IMR-90 (cell line): ENCODE results near the gene C6orf120. TPM values are rescaled to one million over a fixed set of nuclear protein-coding genes. Genes with fewer than 3 reads are reported as not detected.

Source experiments
- ATAC-seq: fragments of 200-7000 bp; cut with Tn5 transposase; 2 replicates; pipeline ENCODE4 v1.9.1; 2020; ENCODE audit warnings: low read depth, mild to moderate bottlenecking, moderate library complexity
- Bru-seq: library from RNA; stranded (reverse); fragments of 400-500 nt; gene quantifications from one replicate; lab custom pipeline; 2021; lab: Mats Ljungman, UMichigan
- BruChase-seq, 2 experiments: library from RNA; stranded (reverse); fragments of 400-500 nt; gene quantifications; one replicate each; lab custom pipeline; 2021; lab: Mats Ljungman, UMichigan
- BruUV-seq: library from RNA; stranded (reverse); fragments of 400-500 nt; replicated peaks from 2 replicates; lab custom pipeline; 2021; lab: Mats Ljungman, UMichigan
- CTCF ChIA-PET: fragments of 300-600 bp; formaldehyde crosslinking; extraction: SDS; loops from one replicate; lab custom pipeline; 2021; ENCODE audit warnings: antibody characterized with exemption; lab: Yijun Ruan, JAX
- POLR2A ChIA-PET: fragments of 300-600 bp; sonication (Branson Sonifier 250); formaldehyde crosslinking; loops from one replicate; lab custom pipeline; 2022; ENCODE audit warnings: antibody characterized with exemption; ENCODE audit not compliant: unreplicated experiment; lab: Charles Lee
- DNase-seq: peaks from one replicate; pipeline ENCODE4 v3.0.0; 2013
- H2AFZ ChIP-seq: replicated peaks from 2 replicates; pipeline ENCODE3; 2013; ENCODE audit warnings: low read length, mild to moderate bottlenecking; ENCODE audit not compliant: poor library complexity
- H2AK5ac ChIP-seq: 2 replicates; pipeline ENCODE4 v1.6.1; 2013; ENCODE audit warnings: low read depth, low read length, inconsistent platforms
- H2AK9ac ChIP-seq: replicated peaks from 2 replicates; pipeline ENCODE3; 2013; ENCODE audit warnings: mild to moderate bottlenecking, low read depth, low read length, moderate library complexity; ENCODE audit not compliant: poor library complexity
- H2BK120ac ChIP-seq: 2 replicates; pipeline ENCODE4 v1.6.1; 2013; ENCODE audit warnings: low read depth, low read length, inconsistent platforms
- H2BK15ac ChIP-seq: 3 replicates; pipeline ENCODE4 v1.6.1; 2013; ENCODE audit warnings: low read depth, low read length, inconsistent platforms
- H2BK20ac ChIP-seq: 2 replicates; pipeline ENCODE4 v1.6.1; 2013; ENCODE audit warnings: low read depth, mild to moderate bottlenecking, inconsistent platforms, low read length, moderate library complexity
- H2BK5ac ChIP-seq: 2 replicates; pipeline ENCODE4 v1.6.1; 2013; ENCODE audit warnings: mild to moderate bottlenecking, low read depth, low read length, inconsistent platforms; ENCODE audit not compliant: poor library complexity, severe bottlenecking
- H3K14ac ChIP-seq: replicated peaks from 2 replicates; pipeline ENCODE4 v1.6.1; 2013; ENCODE audit warnings: low read depth, low read length, inconsistent platforms
- H3K18ac ChIP-seq: 2 replicates; pipeline ENCODE4 v1.6.1; 2013; ENCODE audit warnings: low read depth, low read length, control low read depth
- H3K23ac ChIP-seq: 2 replicates; pipeline ENCODE4 v1.6.1; 2013; ENCODE audit warnings: low read depth, low read length, inconsistent platforms
- H3K27ac ChIP-seq: 2 replicates; pipeline ENCODE4 v1.5.1; 2013; ENCODE audit warnings: mild to moderate bottlenecking, control low read depth, low read length; ENCODE audit not compliant: insufficient read depth
- H3K27me3 ChIP-seq: 2 replicates; pipeline ENCODE4 v1.6.1; 2013; ENCODE audit warnings: low read length; ENCODE audit not compliant: control insufficient read depth, insufficient read depth
- H3K36me3 ChIP-seq: 2 replicates; pipeline ENCODE4 v1.6.1; 2013; ENCODE audit warnings: low read length, mixed read lengths; ENCODE audit not compliant: control insufficient read depth, insufficient read depth
- H3K4ac ChIP-seq: 2 replicates; pipeline ENCODE4 v1.6.1; 2013; ENCODE audit warnings: low read depth, low read length, inconsistent platforms
- H3K4me1 ChIP-seq: 2 replicates; pipeline ENCODE4 v1.6.1; 2013; ENCODE audit warnings: low read length, mixed read lengths; ENCODE audit not compliant: control insufficient read depth, insufficient read depth
- H3K4me2 ChIP-seq: 2 replicates; pipeline ENCODE4 v1.6.1; 2013; ENCODE audit warnings: low read depth, mild to moderate bottlenecking, control low read depth, low read length, moderate library complexity
- H3K4me3 ChIP-seq: 2 replicates; pipeline ENCODE4 v1.5.1; 2013; ENCODE audit warnings: low read depth, mild to moderate bottlenecking, control low read depth, low read length, moderate library complexity; ENCODE audit not compliant: insufficient read depth
- H3K56ac ChIP-seq: 2 replicates; pipeline ENCODE4 v1.6.1; 2013; ENCODE audit warnings: low read length, inconsistent platforms; ENCODE audit not compliant: insufficient read depth; ENCODE audit errors: extremely low read depth
- H3K79me1 ChIP-seq, 2 experiments: 2 replicates each; pipeline ENCODE4 v1.6.1; 2013; ENCODE audit warnings: low read length in 2 of 2, inconsistent platforms in 1 of 2, low read depth in 1 of 2
- H3K9ac ChIP-seq: 2 replicates; pipeline ENCODE4 v1.6.1; 2013; ENCODE audit warnings: low read depth, low read length, control low read depth
- H3K9me1 ChIP-seq: 2 replicates; pipeline ENCODE4 v1.6.1; 2013; ENCODE audit warnings: low read length, inconsistent platforms; ENCODE audit not compliant: insufficient read depth
- H3K9me3 ChIP-seq: 2 replicates; pipeline ENCODE4 v1.6.1; 2013; ENCODE audit warnings: low read length; ENCODE audit not compliant: control insufficient read depth, insufficient read depth
- H4K20me1 ChIP-seq: 2 replicates; pipeline ENCODE4 v1.6.1; 2013; ENCODE audit warnings: low read length, inconsistent platforms; ENCODE audit not compliant: insufficient read depth
- H4K5ac ChIP-seq: 2 replicates; pipeline ENCODE4 v1.6.1; 2013; ENCODE audit warnings: mild to moderate bottlenecking, low read depth, low read length, control low read depth
- H4K8ac ChIP-seq, 2 experiments: 2 replicates each; pipeline ENCODE4 v1.6.1; 2013; ENCODE audit warnings: low read depth in 2 of 2, low read length in 2 of 2, control low read depth in 1 of 2, inconsistent platforms in 1 of 2
- H4K91ac ChIP-seq: 2 replicates; pipeline ENCODE4 v1.6.1; 2013; ENCODE audit warnings: low read depth, low read length, inconsistent platforms; ENCODE audit not compliant: insufficient read depth
- BHLHE40 ChIP-seq: fragments of 150-350 bp; IDR thresholded peaks from 2 replicates; pipeline ENCODE4 v1.6.1; 2016; ENCODE audit warnings: mild to moderate bottlenecking, low read depth, low read length
- CEBPB ChIP-seq: IDR thresholded peaks from 2 replicates; pipeline ENCODE4 v1.6.1; 2012; ENCODE audit warnings: low read depth, low read length, improper control_type of control experiment
- CHD1 ChIP-seq: IDR thresholded peaks from 2 replicates; pipeline ENCODE4 v1.6.1; 2012; ENCODE audit warnings: low read depth, low read length, improper control_type of control experiment
- MAFK ChIP-seq: IDR thresholded peaks from 2 replicates; pipeline ENCODE4 v1.6.1; 2012; ENCODE audit warnings: low read depth, low read length, improper control_type of control experiment
- MAZ ChIP-seq: IDR thresholded peaks from 2 replicates; pipeline ENCODE4 v1.6.1; 2012; ENCODE audit warnings: low read depth, mild to moderate bottlenecking, low read length, improper control_type of control experiment, moderate library complexity, borderline replicate concordance
- MXI1 ChIP-seq: IDR thresholded peaks from 2 replicates; pipeline ENCODE4 v1.6.1; 2012; ENCODE audit warnings: low read depth, mild to moderate bottlenecking, low read length, moderate library complexity, borderline replicate concordance
- POLR2A ChIP-seq: IDR thresholded peaks from 2 replicates; pipeline ENCODE4 v1.6.1; 2012; ENCODE audit warnings: mild to moderate bottlenecking, low read depth, low read length
- RFX5 ChIP-seq: IDR thresholded peaks from 2 replicates; pipeline ENCODE4 v1.8.0; 2012; ENCODE audit warnings: low read depth, mild to moderate bottlenecking, low read length, moderate library complexity
- USF2 ChIP-seq: fragments of 150-350 bp; IDR thresholded peaks from 2 replicates; pipeline ENCODE4 v1.6.1; 2017; ENCODE audit warnings: mild to moderate bottlenecking, antibody characterized with exemption, low read length, low read depth
- WGBS, 2 experiments: methylation state at CpG; one replicate each; pipeline versions ENCODE4 v1.1.5 to v1.1.7; 2013; ENCODE audit warnings: missing lambda C conversion rate in 2 of 2; ENCODE audit not compliant: insufficient read length in 1 of 2; ENCODE audit errors: extremely low coverage in 2 of 2; 5-methylcytosine and 5-hydroxymethylcytosine counted together
- dilution Hi-C: fragments of 300-500 bp; cut with HindIII; formaldehyde crosslinking; loops from one replicate; pipeline ENCODE4 v1.14.3; 2018; ENCODE audit warnings: low sequenced_read_pairs; ENCODE audit not compliant: unreplicated experiment
- in situ Hi-C: fragments of 300-500 bp; cut with MboI; formaldehyde crosslinking; loops from 3 replicates; pipeline ENCODE4 v1.14.3; 2019; ENCODE audit warnings: low sequenced_read_pairs, inconsistent platforms, mixed read lengths
- intact Hi-C: fragments of 100-400 bp; cut with micrococcal nuclease; formaldehyde crosslinking; loops from 2 replicates; pipeline ENCODE4 v1.10.0; 2022
- long read RNA-seq: library from polyadenylated mRNA; unstranded; transcript quantifications from one replicate; pipeline ENCODE4 v2.0.0, GENCODE V29; 2021; ENCODE audit not compliant: unreplicated experiment
- polyA plus RNA-seq, 3 experiments: library from polyadenylated mRNA; depleted of rRNA; stranded (reverse); fragments of >200 nt; gene quantifications; 2 replicates each; pipeline ENCODE4 v1.2.3, GENCODE V29; 2012; ENCODE audit warnings: low replicate concordance in 1 of 3
- total RNA-seq: library from RNA; depleted of rRNA; stranded (reverse); fragments of >200 nt; gene quantifications from 2 replicates; pipeline ENCODE4 v1.2.3, GENCODE V29; 2012; rRNA removed
- TF ChIP-seq, protein P1 (sequence below): conservative IDR thresholded peaks from 2 replicates; pipeline ENCODE4 v1.5.1; 2012; ENCODE audit warnings: mild to moderate bottlenecking, low read depth, low read length, improper control_type of control experiment

Gene C6orf120
- total RNA-seq (26.7 and 44.2 TPM in 2 replicates), polyA plus RNA-seq (2012; rRNA removed) (19.7 and 21.4 TPM in 2 replicates), Bru-seq, nascent RNA (percentile 73 among the genes with signal in this experiment), BruChase-seq, experiment 1, labeled RNA remaining after a 6-hour chase (percentile 98 among the genes with signal in this experiment), BruChase-seq, experiment 2, labeled RNA remaining after a 2-hour chase (percentile 95 among the genes with signal in this experiment)
- polyA plus RNA-seq (2012; cell fraction: cytosol; rRNA removed): 11.0 and 13.3 TPM in 2 replicates
- 5.3 and 6.7 TPM in 2 replicates for polyA plus RNA-seq (2012; cell fraction: nucleus; rRNA removed; ENCODE audit: low replicate concordance)
- long read RNA-seq, transcript C6orf120-201 (1 exons, 2,667 nt): major isoform, 137 of 139 reads
- long read RNA-seq, partial matches to known transcripts: 0 of 139 reads
- long read RNA-seq, other reads (novel, unspliced or antisense): 2 of 139 reads

- intact Hi-C loops: loop anchor here (2.0 to 5.0 kb wide), 4 partner anchors 47 to 807 kb away; partner anchors contain the start of gene THBS2
Observed at GRCh38 chr6:169701954-169702839, at the start of gene C6orf120, which contains the start of gene WDR27. Gene C6orf120, plus strand, starts transcription at chr6:169702126. Its CDS starts 334 bp downstream, at chr6:169702460. Gene WDR27, minus strand, starts transcription at chr6:169702029. Its CDS starts 13,024 bp downstream, at chr6:169689005.

More at GRCh38 chr6:169701954-169702839, at the start of gene C6orf120, which contains the start of gene WDR27:
- H3K14ac ChIP-seq: peak within 1 kb of the TSS; percentile 71
- H3K9me1 ChIP-seq: peaks cover 9% of the 10 kb centered on the region; the same call in 1 of the 2 replicates
- H2AFZ ChIP-seq: peak within 1 kb of the TSS; percentile 96
- peak within 1 kb of the TSS; percentile 70 for H4K91ac ChIP-seq
- H3K79me1 ChIP-seq: peaks cover 26 to 56% of the 10 kb centered on the region in 2 experiments
- DNase-seq (peak; percentile 95), ATAC-seq (peak; percentile 93)
- no TSS peak for BruUV-seq
- peak within 1 kb of the TSS; percentile 82 for H3K9ac ChIP-seq
- H3K36me3 ChIP-seq: peaks cover 7% of the 10 kb centered on the region
- dilution Hi-C loops (no loop called here), in situ Hi-C loops (no loop called here)
- H2BK120ac ChIP-seq: peak within 1 kb of the TSS; percentile 43; the same call in 1 of the 2 replicates
- CTCF ChIA-PET: interaction anchor here (1.0 kb wide), 1 partner anchor 16 kb away, joined by 3 read pairs; no protein-coding TSS in a partner anchor
- peak within 1 kb of the TSS; percentile 97 for H2AK9ac ChIP-seq
- H2BK15ac ChIP-seq: no peak within 1 kb of the TSS
- WGBS, 2 experiments: 0% methylated on average over 42 of the region's 92 CpGs; no CpG with 5 or more reads in 1 of the 2 experiments
- peak within 1 kb of the TSS; percentile 85 for H2BK5ac ChIP-seq
- peak within 1 kb of the TSS; percentile 93 for H3K4me2 ChIP-seq
- H3K4me1 ChIP-seq: peaks cover 9% of the 10 kb centered on the region
- no peaks in the 10 kb centered on the region for H3K27me3 ChIP-seq
- H4K8ac ChIP-seq: peak within 1 kb of the TSS; percentile 69 to 92
- peak within 1 kb of the TSS; percentile 16; the same call in 1 of the 2 replicates for H3K18ac ChIP-seq
- peak within 1 kb of the TSS; percentile 55 for H4K5ac ChIP-seq
- H3K9me3 ChIP-seq: no peaks in the 10 kb centered on the region
- TF ChIP-seq RFX5: no peak
- TF ChIP-seq CEBPB: no peak
- peak; percentile 66; the same call in 1 of the 2 replicates for TF ChIP-seq MAZ
- TF ChIP-seq, protein P1, sequence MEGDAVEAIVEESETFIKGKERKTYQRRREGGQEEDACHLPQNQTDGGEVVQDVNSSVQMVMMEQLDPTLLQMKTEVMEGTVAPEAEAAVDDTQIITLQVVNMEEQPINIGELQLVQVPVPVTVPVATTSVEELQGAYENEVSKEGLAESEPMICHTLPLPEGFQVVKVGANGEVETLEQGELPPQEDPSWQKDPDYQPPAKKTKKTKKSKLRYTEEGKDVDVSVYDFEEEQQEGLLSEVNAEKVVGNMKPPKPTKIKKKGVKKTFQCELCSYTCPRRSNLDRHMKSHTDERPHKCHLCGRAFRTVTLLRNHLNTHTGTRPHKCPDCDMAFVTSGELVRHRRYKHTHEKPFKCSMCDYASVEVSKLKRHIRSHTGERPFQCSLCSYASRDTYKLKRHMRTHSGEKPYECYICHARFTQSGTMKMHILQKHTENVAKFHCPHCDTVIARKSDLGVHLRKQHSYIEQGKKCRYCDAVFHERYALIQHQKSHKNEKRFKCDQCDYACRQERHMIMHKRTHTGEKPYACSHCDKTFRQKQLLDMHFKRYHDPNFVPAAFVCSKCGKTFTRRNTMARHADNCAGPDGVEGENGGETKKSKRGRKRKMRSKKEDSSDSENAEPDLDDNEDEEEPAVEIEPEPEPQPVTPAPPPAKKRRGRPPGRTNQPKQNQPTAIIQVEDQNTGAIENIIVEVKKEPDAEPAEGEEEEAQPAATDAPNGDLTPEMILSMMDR: no peak
- 0 out of 2 replicates have a peak, but pooled peaks have one; percentile 5 for TF ChIP-seq USF2
- no peak for TF ChIP-seq MAFK
- TF ChIP-seq BHLHE40: no peak
- TF ChIP-seq CHD1: peak; percentile 89; the same call in 1 of the 2 replicates
- TF ChIP-seq POLR2A: peak; percentile 86
- TF ChIP-seq MXI1: peak; percentile 97
- peak within 1 kb of the TSS; percentile 89 for H3K27ac ChIP-seq
- H2AK5ac ChIP-seq: peak within 1 kb of the TSS; percentile 77
- H4K20me1 ChIP-seq: peaks cover 10% of the 10 kb centered on the region; the same call in 1 of the 2 replicates
- H3K23ac ChIP-seq: peak within 1 kb of the TSS; percentile 95
- POLR2A ChIA-PET: no interaction called here
- H3K4ac ChIP-seq: peak within 1 kb of the TSS; percentile 91
- H2BK20ac ChIP-seq: no peak within 1 kb of the TSS
- H3K4me3 ChIP-seq: peak within 1 kb of the TSS; percentile 76
- H3K56ac ChIP-seq: peak within 1 kb of the TSS; percentile 70
